Measurements from ENCODE around the gene TMEM239.

TMEM239 gene

DNA sequence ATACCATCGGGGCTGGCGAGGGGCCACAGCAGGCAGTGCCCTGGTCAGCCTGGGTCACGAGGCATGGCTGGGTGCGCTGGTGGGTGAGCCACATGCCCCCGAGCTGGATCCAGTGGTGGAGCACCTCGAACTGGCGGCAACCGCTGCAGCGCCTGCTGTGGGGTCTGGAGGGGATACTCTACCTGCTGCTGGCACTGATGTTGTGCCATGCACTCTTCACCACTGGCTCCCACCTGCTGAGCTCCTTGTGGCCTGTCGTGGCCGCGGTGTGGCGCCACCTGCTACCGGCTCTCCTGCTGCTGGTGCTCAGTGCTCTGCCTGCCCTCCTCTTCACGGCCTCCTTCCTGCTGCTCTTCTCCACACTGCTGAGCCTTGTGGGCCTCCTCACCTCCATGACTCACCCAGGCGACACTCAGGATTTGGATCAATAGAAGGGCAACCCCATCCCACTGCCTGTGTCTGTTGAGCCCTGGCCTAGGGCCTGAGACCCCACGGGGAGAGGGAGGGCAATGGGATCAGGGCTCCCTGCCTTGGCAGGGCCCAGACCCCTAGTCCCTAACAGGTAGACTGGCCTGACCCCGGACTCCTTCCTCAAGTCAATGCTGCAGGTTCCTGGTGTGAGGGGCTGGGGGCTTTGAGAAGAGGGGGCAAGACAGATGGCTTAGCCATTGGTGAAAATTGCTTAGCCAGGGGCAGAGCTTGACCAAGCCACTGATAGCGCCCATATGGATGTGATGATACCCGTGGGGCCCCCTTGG is 598 bp downstream of the TMEM239 start:
- DNase-seq: no peak
- no peak overlapping the region for H3K4me3 ChIP-seq (ENCODE audit: low read depth, low read length)
- H3K36me3 ChIP-seq: no peaks in the 10 kb centered on the region
- no peaks in the 10 kb centered on the region; the same call in 1 of the 2 replicates for H3K4me1 ChIP-seq
- TF ChIP-seq, protein P1, sequence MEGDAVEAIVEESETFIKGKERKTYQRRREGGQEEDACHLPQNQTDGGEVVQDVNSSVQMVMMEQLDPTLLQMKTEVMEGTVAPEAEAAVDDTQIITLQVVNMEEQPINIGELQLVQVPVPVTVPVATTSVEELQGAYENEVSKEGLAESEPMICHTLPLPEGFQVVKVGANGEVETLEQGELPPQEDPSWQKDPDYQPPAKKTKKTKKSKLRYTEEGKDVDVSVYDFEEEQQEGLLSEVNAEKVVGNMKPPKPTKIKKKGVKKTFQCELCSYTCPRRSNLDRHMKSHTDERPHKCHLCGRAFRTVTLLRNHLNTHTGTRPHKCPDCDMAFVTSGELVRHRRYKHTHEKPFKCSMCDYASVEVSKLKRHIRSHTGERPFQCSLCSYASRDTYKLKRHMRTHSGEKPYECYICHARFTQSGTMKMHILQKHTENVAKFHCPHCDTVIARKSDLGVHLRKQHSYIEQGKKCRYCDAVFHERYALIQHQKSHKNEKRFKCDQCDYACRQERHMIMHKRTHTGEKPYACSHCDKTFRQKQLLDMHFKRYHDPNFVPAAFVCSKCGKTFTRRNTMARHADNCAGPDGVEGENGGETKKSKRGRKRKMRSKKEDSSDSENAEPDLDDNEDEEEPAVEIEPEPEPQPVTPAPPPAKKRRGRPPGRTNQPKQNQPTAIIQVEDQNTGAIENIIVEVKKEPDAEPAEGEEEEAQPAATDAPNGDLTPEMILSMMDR (IDR thresholded peaks at IDR 0.05; ENCODE audit: low read depth, low read length): no peak
- H3K9me3 ChIP-seq: no peaks in the 10 kb centered on the region
- H3K27me3 ChIP-seq: no peaks in the 10 kb centered on the region

DNA sequence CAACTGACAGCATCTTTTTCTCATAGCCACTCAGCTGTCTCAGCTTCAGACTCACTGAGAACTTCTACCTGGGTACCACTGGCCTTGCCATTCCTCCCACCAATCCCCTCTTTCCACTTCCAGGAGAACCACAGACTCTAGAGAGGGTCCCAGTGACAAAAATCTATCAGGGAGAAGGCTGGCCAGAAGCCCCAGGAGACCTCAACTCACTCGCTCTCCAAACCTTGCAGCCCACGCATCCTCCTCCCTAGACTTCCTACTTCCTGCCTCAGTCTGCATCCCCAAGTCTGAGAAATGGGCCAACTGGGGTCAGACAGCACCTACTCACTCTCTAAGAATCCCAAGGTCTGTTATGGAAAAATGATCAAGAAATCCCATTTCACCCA is 1.2 kb downstream of the TMEM239 start:
- no peak for DNase-seq
- Histone ChIP-seq H3K36me3 (no peaks in the 10 kb centered on the region), H3K9me3 (no peaks in the 10 kb centered on the region), H3K4me1 (no peaks in the 10 kb centered on the region; the same call in 1 of the 2 replicates), H3K4me3 (ENCODE audit: low read depth, low read length) (no peak overlapping the region), H3K27me3 (no peaks in the 10 kb centered on the region)
- TF ChIP-seq, protein P1 (IDR thresholded peaks at IDR 0.05; ENCODE audit: low read depth, low read length): no peak

DNA sequence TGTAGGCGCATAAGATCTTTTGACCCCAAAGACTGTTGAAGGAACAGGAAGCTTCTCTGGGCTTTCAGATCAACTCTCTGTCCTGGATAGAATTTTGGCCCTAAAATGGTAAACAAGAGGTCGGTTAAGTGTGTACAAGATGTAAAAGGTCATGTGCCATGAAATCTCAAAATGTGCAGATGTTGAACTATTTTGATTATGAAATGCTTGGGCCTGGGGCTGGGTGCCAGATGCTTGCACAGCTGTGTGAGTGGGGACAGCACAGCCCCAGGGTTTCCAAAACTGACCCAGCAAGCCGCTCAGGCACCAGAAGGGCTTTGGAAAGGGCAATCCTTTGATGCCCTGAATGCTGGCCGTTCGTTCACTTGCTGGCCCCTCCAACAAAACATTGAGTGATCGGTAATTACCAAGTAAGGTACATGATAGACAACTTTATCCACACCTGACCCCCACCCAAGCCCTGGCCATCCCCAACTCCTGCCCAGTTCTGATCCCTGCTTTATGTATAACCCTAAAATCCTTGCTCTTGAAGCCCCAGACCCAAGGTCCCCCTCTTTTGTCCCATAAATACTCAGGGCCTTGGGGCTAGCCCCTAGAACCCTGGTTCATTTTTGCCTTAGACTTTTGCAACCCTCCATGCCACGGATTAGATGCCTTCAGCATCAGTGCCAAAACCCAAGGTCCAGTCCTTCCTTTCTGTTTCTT is 1.9 kb downstream of the TMEM239 start:
- no peak for DNase-seq
- Histone ChIP-seq H3K36me3 (no peaks in the 10 kb centered on the region), H3K4me1 (no peaks in the 10 kb centered on the region; the same call in 1 of the 2 replicates), H3K4me3 (ENCODE audit: low read depth, low read length) (no peak overlapping the region), H3K27me3 (no peaks in the 10 kb centered on the region), H3K9me3 (no peaks in the 10 kb centered on the region)
- TF ChIP-seq, protein P1 (IDR thresholded peaks at IDR 0.05; ENCODE audit: low read depth, low read length): no peak

DNA sequence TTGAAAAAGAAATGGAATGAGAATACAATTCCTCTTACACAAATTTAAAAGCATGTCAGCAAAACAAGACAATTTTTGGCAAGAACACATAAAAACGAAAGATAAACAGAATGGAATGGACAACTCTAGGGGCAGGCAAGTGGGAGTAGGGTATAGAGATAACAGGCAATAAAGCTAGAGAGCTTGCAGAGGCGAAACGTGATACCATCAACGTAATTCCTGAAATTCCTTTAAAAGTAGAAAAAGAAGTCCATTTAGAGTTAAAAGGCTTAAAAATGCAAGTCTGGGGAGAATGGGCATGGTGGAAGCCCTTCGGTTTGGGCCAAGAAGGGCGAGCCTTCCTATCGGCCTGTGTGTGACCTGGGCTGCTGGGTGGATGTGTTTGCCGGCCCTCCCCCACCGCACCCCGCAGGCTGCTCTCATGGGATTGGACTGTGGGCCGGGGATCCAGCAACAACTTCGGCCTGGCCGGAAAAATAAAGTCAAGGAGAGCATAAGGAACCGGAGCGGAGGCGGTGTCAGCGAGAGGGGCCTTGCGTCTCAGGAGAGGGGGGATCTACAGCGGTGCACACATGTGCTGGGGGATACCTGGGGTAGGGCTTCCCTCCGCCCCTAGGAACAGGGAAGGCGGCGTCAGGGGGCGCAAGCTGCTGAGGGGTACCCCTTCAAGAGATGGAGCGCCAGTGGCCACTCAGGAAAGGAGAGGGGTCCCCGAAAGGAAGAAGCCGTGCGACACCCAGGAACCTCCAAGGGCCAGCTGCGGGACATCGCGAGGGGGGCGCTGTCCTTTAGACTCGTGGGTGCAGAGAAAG is 4.1 kb downstream of the TMEM239 start:
- DNase-seq: no peak
- H3K9me3 ChIP-seq: no peaks in the 10 kb centered on the region
- no peaks in the 10 kb centered on the region for H3K36me3 ChIP-seq
- no peak overlapping the region for H3K4me3 ChIP-seq (ENCODE audit: low read depth, low read length)
- TF ChIP-seq, protein P1 (IDR thresholded peaks at IDR 0.05; ENCODE audit: low read depth, low read length): no peak
- no peaks in the 10 kb centered on the region for H3K4me1 ChIP-seq
- no peaks in the 10 kb centered on the region for H3K27me3 ChIP-seq

DNA sequence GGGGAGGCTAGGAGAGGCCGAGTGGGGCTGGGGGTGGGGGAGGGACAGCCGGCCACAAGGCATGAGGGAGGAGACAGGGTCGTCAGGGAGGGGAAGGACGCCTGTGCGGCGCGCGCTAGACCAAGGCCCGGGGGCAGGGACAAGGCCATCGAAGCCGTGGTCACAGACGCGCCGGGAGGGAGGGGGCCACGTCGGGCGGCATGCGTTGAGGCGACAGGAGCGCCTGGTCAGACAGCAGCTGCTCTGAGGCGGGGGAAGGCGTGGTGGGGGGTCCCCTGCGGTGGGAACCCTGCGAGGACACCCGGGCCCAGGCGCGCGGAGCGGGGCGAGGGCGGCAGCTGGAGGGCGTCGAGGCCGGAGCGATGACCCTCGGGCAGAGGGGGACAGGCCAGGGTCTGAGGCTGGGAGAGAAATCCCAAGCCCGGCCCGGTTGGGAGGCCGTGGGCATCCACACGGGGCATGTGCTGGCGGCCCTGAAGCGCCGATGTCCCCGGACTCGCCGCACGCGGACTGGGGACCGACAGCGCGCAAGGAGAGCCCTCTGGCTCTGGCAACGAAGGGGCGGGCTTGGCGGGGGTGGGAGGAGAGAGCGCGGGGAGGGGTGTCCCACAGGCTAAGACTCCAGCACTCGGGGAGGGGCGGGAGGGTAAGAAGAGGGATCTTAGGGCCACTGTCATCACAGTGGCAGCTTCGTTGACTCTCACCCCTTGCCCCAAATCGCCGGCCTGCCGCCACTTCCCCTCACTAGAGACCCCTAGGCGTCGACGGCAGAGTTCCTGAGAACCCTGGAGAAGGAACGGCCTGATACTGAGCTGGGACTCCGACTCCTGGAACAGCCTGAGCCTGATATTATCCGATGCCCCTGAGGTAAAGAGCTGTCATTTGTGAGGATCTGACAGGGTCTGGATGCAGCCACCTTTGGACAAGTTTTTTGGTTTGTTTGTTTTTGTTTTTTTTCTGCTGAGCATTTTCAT is 5.0 kb downstream of the TMEM239 start:
- Histone ChIP-seq H3K9me3 (no peaks in the 10 kb centered on the region), H3K27me3 (no peaks in the 10 kb centered on the region), H3K4me1 (no peaks in the 10 kb centered on the region), H3K4me3 (ENCODE audit: low read depth, low read length) (no peak overlapping the region), H3K36me3 (no peaks in the 10 kb centered on the region)
- TF ChIP-seq, protein P1 (IDR thresholded peaks at IDR 0.05; ENCODE audit: low read depth, low read length): no peak
- DNase-seq: no peak
